SK-N-SH (cell line): ENCODE results near the gene TECPR2. TPM values are rescaled to one million over a fixed set of nuclear protein-coding genes. Genes with fewer than 3 reads are reported as not detected.

Experiments
- CTCF ChIA-PET: fragments of 300-600, 350-600 bp; formaldehyde crosslinking; extraction: SDS; loops from one replicate; lab custom pipeline; 2021; lab: Yijun Ruan, JAX
- POLR2A ChIA-PET: fragments of 350-600 bp; sonication (Branson Sonifier 250); formaldehyde crosslinking; extraction: SDS; loops from one replicate; lab custom pipeline; 2020; ENCODE audit warnings: antibody characterized with exemption, inconsistent platforms; lab: Yijun Ruan, JAX
- DNase-seq: peaks from one replicate; pipeline ENCODE4 v3.0.0; 2012
- H2AFZ ChIP-seq: fragments of 200-600 bp; sonication (generic); 2 replicates; pipeline ENCODE4 v1.8.1; 2016; ENCODE audit warnings: antibody characterized with exemption, mild to moderate bottlenecking, low read depth
- H3F3A ChIP-seq: fragments of 200-600 bp; sonication (generic); replicated peaks from 2 replicates; pipeline ENCODE3; 2016; ENCODE audit warnings: antibody characterized with exemption, mild to moderate bottlenecking; ENCODE audit not compliant: insufficient read depth
- H3K27ac ChIP-seq, 2 experiments: fragments of 200-500 bp in 1 of 2; fragments of 200-600 bp in 1 of 2; sonication (Bioruptor generic) in 1 of 2; sonication (generic), shearing (Covaris generic) in 1 of 2; 2 replicates each; pipeline versions ENCODE4 v1.5.1 to v1.6.1; 2014 to 2016; ENCODE audit warnings: low read depth in 2 of 2, inconsistent platforms in 1 of 2, low read length in 1 of 2, mild to moderate bottlenecking in 1 of 2, mixed read lengths in 1 of 2
- H3K27me3 ChIP-seq: fragments of 200-600 bp; sonication (generic), shearing (Covaris generic); 2 replicates; pipeline ENCODE4 v1.6.1; 2016; ENCODE audit warnings: mixed run types; ENCODE audit not compliant: insufficient read depth
- H3K36me3 ChIP-seq, 2 experiments: fragments of 200-500 bp in 1 of 2; fragments of 200-600 bp in 1 of 2; sonication (Bioruptor generic) in 1 of 2; sonication (generic) in 1 of 2; replicated peaks in 1 of 2; 2 replicates each; pipeline versions ENCODE3 to v1.5.1; 2014 to 2016; ENCODE audit warnings: low read length in 1 of 2, mild to moderate bottlenecking in 1 of 2; ENCODE audit not compliant: insufficient read depth in 2 of 2, control insufficient read depth in 1 of 2
- H3K4me1 ChIP-seq, 2 experiments: fragments of 200-500 bp in 1 of 2; fragments of 200-600 bp in 1 of 2; sonication (Bioruptor generic) in 1 of 2; sonication (generic), shearing (Covaris generic) in 1 of 2; 2 replicates each; pipeline versions ENCODE4 v1.5.1 to v1.6.1; 2014 to 2016; ENCODE audit warnings: low read depth in 1 of 2, low read length in 1 of 2, mixed run types in 1 of 2; ENCODE audit not compliant: insufficient read depth in 2 of 2, control insufficient read depth in 1 of 2
- H3K4me2 ChIP-seq: fragments of 200-600 bp; sonication (generic), shearing (Covaris generic); 2 replicates; pipeline ENCODE4 v1.6.1; 2017; ENCODE audit warnings: mixed run types
- H3K4me3 ChIP-seq, 2 experiments: fragments of 200-500 bp in 1 of 2; fragments of 200-600 bp in 1 of 2; sonication (Bioruptor generic) in 1 of 2; sonication (generic), shearing (Covaris generic) in 1 of 2; 2 replicates each; pipeline versions ENCODE4 v1.5.1 to v1.8.1; 2014 to 2016; ENCODE audit warnings: low read depth in 2 of 2, inconsistent platforms in 1 of 2, low read length in 1 of 2, mild to moderate bottlenecking in 1 of 2, mixed read lengths in 1 of 2, moderate library complexity in 1 of 2
- H3K79me2 ChIP-seq: fragments of 200-600 bp; sonication (generic); 2 replicates; pipeline ENCODE4 v1.8.1; 2017; ENCODE audit warnings: mild to moderate bottlenecking; ENCODE audit not compliant: insufficient read depth
- H3K9ac ChIP-seq: fragments of 200-600 bp; sonication (generic); 2 replicates; pipeline ENCODE4 v1.6.1; 2017; ENCODE audit warnings: mixed run types
- H3K9me2 ChIP-seq: fragments of 200-600 bp; sonication (generic); 2 replicates; pipeline ENCODE4 v1.6.1; 2017; ENCODE audit warnings: mixed run types
- H3K9me3 ChIP-seq: fragments of 200-600 bp; sonication (generic); 2 replicates; pipeline ENCODE4 v1.6.1; 2017; ENCODE audit warnings: mixed run types, mild to moderate bottlenecking, moderate library complexity
- H4K20me1 ChIP-seq: fragments of 200-600 bp; sonication (generic); 2 replicates; pipeline ENCODE4 v1.6.1; 2017; ENCODE audit warnings: mild to moderate bottlenecking, mixed run types; ENCODE audit not compliant: insufficient read depth
- ELF1 ChIP-seq: IDR thresholded peaks from 2 replicates; pipeline ENCODE4 v1.4.0; 2012
- EP300 ChIP-seq, 2 experiments: IDR thresholded peaks; 2 replicates each; pipeline versions ENCODE4 v1.4.0 to v1.6.1; 2012; ENCODE audit warnings: borderline replicate concordance in 1 of 2, low read depth in 1 of 2, low read length in 1 of 2
- FOSL2 ChIP-seq: IDR thresholded peaks from 2 replicates; pipeline ENCODE4 v1.4.0; 2012; ENCODE audit warnings: low read depth, mild to moderate bottlenecking, moderate library complexity, borderline replicate concordance
- GABPA ChIP-seq: IDR thresholded peaks from 2 replicates; pipeline ENCODE4 v1.4.0; 2012; ENCODE audit warnings: low read depth, mild to moderate bottlenecking
- IRF3 ChIP-seq: fragments of 150-350 bp; IDR thresholded peaks from 2 replicates; pipeline ENCODE4 v1.6.1; 2016; ENCODE audit warnings: mild to moderate bottlenecking, low read depth, low read length
- MEF2A ChIP-seq: IDR thresholded peaks from 2 replicates; pipeline ENCODE4 v1.4.0; 2012; ENCODE audit warnings: low read depth, borderline replicate concordance
- NFIC ChIP-seq: IDR thresholded peaks from 2 replicates; pipeline ENCODE4 v1.4.0; 2012; ENCODE audit warnings: borderline replicate concordance
- POLR2AphosphoS5 ChIP-seq: IDR thresholded peaks from 2 replicates; pipeline ENCODE4 v1.6.1; 2012; ENCODE audit warnings: low read depth, low read length
- RCOR1 ChIP-seq: fragments of 150-350 bp; IDR thresholded peaks from 2 replicates; pipeline ENCODE4 v1.6.1; 2017; ENCODE audit warnings: antibody characterized with exemption, low read length
- REST ChIP-seq: IDR thresholded peaks from 2 replicates; pipeline ENCODE4 v1.6.1; 2012; ENCODE audit warnings: mild to moderate bottlenecking, low read depth, low read length, moderate library complexity
- SIN3A ChIP-seq: IDR thresholded peaks from 2 replicates; pipeline ENCODE4 v1.6.1; 2012; ENCODE audit warnings: low read depth, mild to moderate bottlenecking, low read length, moderate library complexity, borderline replicate concordance
- TAF1 ChIP-seq: IDR thresholded peaks from 2 replicates; pipeline ENCODE4 v1.6.1; 2012; ENCODE audit warnings: low read depth, mild to moderate bottlenecking, low read length, moderate library complexity, borderline replicate concordance
- TCF12 ChIP-seq: IDR thresholded peaks from 2 replicates; pipeline ENCODE4 v1.4.0; 2012
- YY1 ChIP-seq: IDR thresholded peaks from 2 replicates; pipeline ENCODE4 v1.4.0; 2012; ENCODE audit warnings: low read depth, mild to moderate bottlenecking
- WGBS: methylation state at CpG from one replicate; pipeline ENCODE4 v1.1.6; 2017; ENCODE audit warnings: low lambda C conversion rate; 5-methylcytosine and 5-hydroxymethylcytosine counted together
- polyA plus RNA-seq, 3 experiments: library from polyadenylated mRNA; depleted of rRNA; stranded (reverse); fragments of >200 nt; gene quantifications; 2 replicates each; pipeline ENCODE4 v1.2.3, GENCODE V29; 2012
- TF ChIP-seq, protein P1 (sequence below): IDR thresholded peaks from 2 replicates; pipeline ENCODE4 v1.4.0; 2012; ENCODE audit warnings: low read depth

TECPR2 gene
- polyA plus RNA-seq, 1 of the 3 experiments (the other 2 are of a cell fraction) = 6.9 TPM

- H3K36me3 ChIP-seq = peaks cover 9 to 13% of the 10 kb centered on the region in 2 experiments
- no peak overlapping the region for H3K4me3 ChIP-seq
- CTCF ChIA-PET = interaction anchor here (1.1 kb wide), 1 partner anchor 106 kb away, joined by 7 read pairs; no protein-coding TSS in a partner anchor
- no peaks in the 10 kb centered on the region for H4K20me1 ChIP-seq
- no peaks in the 10 kb centered on the region for H3K9me2 ChIP-seq
- DNase-seq = no peak
- WGBS = 95% methylated on average over 13 of the region's 14 CpGs
- no peaks in the 10 kb centered on the region for H3K9me3 ChIP-seq
- no peak overlapping the region for H2AFZ ChIP-seq
- no peak overlapping the region for H3K9ac ChIP-seq
- no peaks in the 10 kb centered on the region for H3K27me3 ChIP-seq
- no peaks in the 10 kb centered on the region for H3F3A ChIP-seq
- no peak overlapping the region for H3K4me2 ChIP-seq
- POLR2A ChIA-PET = no interaction called here
- H3K79me2 ChIP-seq = no peaks in the 10 kb centered on the region
- no peaks in the 10 kb centered on the region; a peak in 1 of 4 replicates for H3K4me1 ChIP-seq
- TF ChIP-seq MEF2A = no peak
- no peak for TF ChIP-seq EP300 (IDR thresholded peaks at IDR 0.05; ENCODE audit: borderline replicate concordance in 1 of 2, low read depth in 1 of 2, low read length in 1 of 2)
- TF ChIP-seq POLR2AphosphoS5 = no peak
- TF ChIP-seq TCF12 = no peak
- TF ChIP-seq SIN3A = no peak
- TF ChIP-seq FOSL2 = no peak
- TF ChIP-seq IRF3 = no peak
- TF ChIP-seq, protein P1, sequence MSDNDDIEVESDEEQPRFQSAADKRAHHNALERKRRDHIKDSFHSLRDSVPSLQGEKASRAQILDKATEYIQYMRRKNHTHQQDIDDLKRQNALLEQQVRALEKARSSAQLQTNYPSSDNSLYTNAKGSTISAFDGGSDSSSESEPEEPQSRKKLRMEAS = no peak
- no peak for TF ChIP-seq RCOR1
- H3K27ac ChIP-seq = no peak overlapping the region
These were observed 56.1 kb downstream of the TECPR2 start for GRCh38 chr14:102418853-102419240.

DNA sequence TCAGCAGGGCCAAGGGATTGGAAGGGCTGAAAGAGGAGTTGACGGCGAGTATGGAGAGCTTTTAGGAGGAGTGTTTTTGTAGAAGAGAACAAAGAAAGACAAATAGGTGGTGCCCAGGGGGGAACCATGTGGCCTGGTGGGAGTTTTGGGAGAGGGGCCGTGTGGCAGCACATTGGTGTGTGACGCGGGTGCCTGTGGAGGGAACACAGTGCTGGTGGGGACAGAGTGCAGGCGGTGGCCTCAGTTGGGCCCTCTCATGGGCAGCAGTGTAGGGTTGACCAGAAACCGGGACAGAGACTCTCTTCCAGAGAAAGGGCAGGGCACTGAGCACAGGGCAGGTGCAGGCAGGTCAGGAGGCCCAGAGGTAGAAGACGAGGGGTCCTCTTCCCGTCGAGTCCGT, 56.5 kb downstream of the TECPR2 start:
- no peak for DNase-seq
- H3K9ac ChIP-seq = no peak overlapping the region
- H3K4me1 ChIP-seq = no peaks in the 10 kb centered on the region; a peak in 1 of 4 replicates
- H3K27me3 ChIP-seq = no peaks in the 10 kb centered on the region
- H3K27ac ChIP-seq = no peak overlapping the region
- no peak overlapping the region for H3K4me2 ChIP-seq
- H4K20me1 ChIP-seq = no peaks in the 10 kb centered on the region
- peaks cover 8 to 13% of the 10 kb centered on the region in 2 experiments for H3K36me3 ChIP-seq
- no peak overlapping the region for H3K4me3 ChIP-seq
- H3F3A ChIP-seq = no peaks in the 10 kb centered on the region
- H3K79me2 ChIP-seq = no peaks in the 10 kb centered on the region
- CTCF ChIA-PET = interaction anchor here (1.1 kb wide), 1 partner anchor 105 kb away, joined by 7 read pairs; no protein-coding TSS in a partner anchor
- WGBS = 96% methylated on average over 11 of the region's 11 CpGs
- TF ChIP-seq NFIC (no peak), TAF1 (no peak), TCF12 (no peak), GABPA (no peak), ELF1 (no peak), YY1 (no peak), REST (no peak)
- TF ChIP-seq, protein P1 = no peak
- POLR2A ChIA-PET = no interaction called here
- H2AFZ ChIP-seq = no peak overlapping the region
- H3K9me2 ChIP-seq = no peaks in the 10 kb centered on the region
- no peaks in the 10 kb centered on the region for H3K9me3 ChIP-seq
